NCI-H524 treated with DMSO at 0.1 percent for 48 hours (cell line): Measurements from ENCODE around the gene UBTF.
"Not testable (repeated sequence)": the region's sequence is repeated elsewhere in the genome, so short reads cannot be mapped to it uniquely, and the experiment has no call there.

Experiments
- DNase-seq: peaks from one replicate; lab custom pipeline; 2025; lab: John Stamatoyannopoulos, UW

The UBTF gene

DNA sequence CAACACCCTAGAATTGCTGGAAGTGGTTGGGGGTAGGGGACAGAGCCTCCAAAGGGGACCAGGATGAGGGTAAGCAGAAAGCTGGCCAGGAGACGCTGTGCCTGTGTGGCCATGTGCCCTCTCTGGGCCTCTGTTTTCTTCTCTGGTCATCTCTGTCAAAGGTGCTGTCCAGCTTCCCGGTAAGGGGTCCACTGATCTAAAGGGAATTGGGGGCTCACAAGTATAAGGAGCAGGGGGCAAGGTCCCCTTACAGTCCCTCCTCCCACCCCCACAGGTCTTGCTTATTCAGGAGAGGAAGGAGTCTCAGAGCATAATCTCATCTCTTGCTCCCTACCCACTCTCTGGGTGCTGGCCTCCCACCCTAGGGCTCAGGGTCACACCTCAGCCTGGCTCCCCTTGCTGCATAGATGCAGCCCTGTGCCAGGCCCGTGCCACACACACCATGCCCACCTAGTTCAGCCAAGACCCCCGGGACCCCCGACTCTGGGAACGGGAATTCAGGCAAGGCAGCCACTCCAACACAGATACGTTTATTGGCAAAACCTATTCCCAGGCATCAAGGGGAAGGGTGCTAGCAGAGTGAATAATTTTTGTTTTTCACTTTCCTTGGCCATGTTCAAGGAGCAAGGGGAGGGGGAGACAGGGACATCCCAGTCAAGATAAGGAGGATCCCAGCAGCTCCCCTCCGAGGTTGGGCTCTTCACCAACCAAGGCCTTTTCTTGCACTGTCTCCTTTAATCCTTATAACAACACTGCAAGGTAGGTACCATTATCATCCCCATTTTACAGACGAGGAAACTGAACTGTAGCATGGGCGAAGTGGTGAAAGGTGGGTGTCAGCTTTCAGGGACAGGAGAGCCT is 28.6 kb upstream of the UBTF start:
- DNase-seq, result no peak

DNA sequence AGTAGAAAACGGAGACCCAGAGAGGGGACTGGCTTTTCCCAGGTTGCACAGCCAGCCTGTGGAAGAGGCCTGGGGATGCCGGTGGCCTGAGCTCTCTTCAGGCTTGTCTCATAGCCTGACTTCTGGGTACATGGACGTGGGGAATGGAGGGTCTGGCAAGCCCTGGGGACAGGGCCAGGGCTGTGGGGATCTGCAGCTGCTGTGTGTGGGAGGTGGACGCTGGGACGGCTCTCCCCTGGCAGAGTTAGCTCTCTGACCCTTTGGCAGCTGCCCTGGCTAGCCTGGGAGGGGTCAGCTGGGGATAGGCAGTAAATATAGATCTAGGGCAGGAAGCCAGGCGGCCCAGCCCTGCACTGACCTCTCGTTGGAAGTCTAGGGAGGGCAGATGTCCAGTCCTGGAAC is 28.0 kb upstream of the UBTF start:
- DNase-seq, result no peak

DNA sequence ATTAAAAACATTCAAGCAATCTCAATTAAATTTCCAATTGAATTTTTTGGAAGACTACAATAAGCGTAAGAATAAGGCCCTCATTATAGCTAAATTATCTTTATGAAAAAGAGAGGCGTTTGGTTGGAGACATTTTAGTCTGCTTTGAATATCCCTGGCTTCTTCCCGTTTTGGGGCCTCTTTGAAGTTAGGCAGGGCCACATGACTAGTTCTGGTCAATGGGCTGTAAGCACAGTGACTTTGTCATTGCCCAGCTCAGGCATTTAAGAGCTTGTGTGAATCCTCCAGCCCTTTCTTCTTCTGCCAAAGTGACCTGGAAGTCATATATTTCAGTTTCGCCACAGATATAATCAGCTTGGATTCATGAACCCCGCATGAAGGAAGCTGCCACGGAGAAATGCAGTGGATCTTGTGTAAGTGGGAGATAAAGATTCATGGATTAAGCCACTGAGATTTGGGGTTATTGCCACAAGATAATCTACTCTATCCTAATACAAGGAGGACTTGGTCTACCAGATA is 21.7 kb upstream of the UBTF start:
- DNase-seq, result no peak

DNA sequence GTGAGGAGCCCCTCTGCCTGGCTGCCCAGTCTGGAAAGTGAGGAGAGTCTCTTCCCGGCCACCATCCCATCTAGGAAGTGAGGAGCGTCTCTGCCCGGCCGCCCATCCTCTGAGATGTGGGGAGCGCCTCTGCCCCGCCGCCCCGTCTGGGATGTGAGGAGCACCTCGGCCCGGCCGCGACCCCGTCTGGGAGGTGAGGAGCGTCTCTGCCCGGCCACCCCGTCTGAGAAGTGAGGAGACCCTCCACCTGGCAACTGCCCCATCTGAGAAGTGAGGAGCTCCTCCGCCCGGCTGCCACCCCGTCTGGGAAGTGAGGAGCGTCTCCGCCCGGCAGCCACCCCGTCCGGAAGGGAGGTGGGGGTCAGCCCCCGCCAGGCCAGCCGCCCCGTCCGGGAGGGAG is 18.4 kb upstream of the UBTF start:
- not testable (repeated sequence) for DNase-seq

DNA sequence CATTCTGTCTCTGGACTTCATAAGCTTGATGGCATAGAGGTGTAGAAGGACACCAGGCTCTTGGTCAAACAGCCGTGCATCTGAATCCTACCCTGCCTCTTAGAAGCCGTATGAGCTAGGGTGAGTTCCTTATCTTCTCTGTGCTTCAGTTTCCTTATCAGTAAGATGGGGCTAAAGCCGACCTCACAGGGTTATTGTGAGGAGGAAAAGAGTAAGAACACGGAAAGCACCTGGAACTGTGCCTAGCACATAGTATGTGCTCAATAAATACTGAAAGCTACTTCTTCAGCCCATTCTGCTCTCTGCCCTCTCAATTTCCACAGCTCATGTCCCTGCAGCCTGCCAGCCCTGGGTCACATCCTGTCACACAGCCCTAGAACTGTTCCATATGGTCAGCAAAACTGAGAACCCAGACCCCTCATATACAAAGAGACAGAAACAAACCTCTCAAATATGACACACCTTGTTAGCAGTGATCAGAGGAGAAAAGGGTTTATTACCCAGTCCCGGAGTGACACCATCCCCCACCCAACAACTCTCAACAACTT is 17.0 kb upstream of the UBTF start:
- no peak for DNase-seq

DNA sequence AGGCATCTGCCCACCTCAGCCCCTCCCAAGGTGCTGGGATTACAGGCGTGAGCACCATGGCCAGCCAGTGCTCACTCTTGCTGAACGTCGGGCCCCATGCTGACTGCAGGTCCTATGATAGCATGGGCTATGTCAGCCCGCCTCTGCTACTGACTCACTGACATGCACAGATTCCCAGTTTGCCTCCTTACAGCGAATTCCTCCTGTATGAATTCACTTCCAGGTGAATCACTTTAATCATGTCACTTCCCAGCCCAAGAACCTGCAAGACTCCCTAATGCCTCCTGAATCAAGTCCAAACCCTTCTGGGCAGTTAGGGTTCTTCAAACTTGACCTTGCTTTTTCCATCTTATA is 16.1 kb upstream of the UBTF start:
- no peak for DNase-seq

DNA sequence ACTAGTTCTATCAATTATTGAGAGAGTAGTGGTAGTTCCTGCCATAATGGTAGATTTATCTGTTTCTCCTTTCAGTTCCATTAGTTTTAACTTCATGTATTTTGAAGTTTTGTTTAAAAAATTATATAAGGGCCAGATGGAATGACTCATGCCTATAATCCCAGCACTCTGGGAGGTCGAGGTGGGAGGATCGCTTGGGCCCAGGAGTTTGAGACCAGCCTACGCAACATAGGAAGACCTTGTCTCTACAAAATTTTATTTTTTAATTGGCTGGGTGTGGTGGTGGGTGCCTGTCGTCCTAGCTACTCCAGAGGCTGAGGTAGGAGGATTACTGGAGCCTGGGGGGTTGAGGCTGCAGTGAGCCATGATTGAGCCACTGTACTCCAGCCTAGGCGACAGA is 14.1 kb upstream of the UBTF start:
- DNase-seq, result no peak

DNA sequence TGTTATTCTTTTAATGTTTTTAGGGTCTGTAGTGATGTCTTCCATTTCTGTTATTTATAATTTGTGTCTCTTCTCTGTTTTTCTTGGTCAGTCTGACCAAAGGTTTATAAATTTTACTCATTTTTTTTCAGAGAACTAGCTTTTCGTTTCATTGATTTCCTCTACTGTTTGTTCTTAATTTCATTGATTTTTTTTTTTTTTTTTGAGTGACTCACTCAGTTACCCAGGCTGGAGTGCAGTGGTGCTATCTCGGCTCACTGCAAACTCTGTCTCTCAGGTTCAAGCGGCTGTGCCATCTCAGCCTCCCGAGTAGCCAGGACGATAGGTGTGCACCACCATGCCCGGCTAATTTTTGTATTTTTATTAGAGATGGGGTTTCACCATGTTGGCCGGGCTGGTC is 12.6 kb upstream of the UBTF start:
- DNase-seq, result no peak

DNA sequence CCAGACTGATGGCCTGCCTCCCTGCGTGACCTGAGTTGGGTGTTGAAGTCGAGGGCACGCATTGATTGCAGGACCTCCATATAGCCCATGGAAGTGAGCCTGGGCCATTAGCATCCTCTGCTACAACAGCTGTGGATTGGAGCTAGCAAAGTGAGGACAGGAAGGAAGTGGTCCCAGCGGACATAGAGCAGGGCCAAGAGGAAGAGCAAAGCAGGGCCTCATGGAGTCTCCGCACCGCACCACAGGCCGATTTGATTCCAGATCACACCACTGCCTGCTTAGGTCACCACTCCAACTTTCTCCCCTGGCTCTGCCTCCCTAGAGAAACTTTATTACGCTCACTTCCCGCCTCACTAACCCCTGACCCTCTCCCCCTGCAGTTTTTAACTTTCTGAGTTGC is 10.7 kb upstream of the UBTF start:
- DNase-seq, result no peak

DNA sequence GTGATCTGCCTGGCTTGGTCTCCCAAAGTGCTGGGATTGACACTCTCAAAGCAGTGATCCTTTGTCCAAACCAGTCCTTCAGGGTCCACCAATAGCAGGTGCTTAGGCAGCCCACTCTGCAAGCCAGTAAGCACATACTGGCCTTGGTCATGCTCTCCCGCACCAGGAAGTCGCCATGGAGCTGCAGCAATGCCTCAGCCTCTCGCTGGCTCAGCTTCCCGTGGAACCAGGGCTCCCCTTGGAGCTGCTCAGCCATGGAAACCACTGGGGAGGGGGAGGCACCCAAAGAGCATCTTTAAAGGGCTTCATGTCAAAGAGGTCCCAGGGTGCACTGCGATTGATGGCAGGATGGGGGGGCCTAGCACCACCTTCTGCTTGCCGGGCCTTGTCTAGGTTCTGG is 9.6 kb upstream of the UBTF start:
- DNase-seq, result no peak

DNA sequence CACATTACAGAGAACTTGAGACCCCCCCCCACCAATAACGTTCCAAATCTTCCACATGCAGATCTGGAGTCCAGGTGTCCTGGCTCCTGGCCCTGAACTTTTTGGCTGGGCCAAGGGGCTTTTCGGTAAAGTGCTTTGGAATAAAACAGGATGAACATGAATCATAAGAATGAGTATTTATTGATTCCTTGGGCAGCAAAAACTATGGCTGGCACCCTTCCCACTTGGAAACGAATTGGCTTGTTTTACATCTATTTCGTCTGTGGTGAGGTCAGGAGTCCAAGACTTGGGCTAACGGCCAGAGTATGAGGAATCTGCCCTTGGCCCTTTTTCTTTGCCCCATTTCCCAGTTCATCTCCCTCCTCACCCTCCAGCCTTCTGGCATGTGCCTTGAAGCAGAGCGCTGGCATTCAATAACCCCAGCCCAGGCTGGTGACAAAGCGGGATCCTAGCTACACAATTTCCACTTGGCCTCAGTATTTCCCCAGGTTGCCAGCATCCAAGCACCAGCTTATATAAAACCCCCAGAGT is 4.1 kb upstream of the UBTF start:
- DNase-seq, result no peak

DNA sequence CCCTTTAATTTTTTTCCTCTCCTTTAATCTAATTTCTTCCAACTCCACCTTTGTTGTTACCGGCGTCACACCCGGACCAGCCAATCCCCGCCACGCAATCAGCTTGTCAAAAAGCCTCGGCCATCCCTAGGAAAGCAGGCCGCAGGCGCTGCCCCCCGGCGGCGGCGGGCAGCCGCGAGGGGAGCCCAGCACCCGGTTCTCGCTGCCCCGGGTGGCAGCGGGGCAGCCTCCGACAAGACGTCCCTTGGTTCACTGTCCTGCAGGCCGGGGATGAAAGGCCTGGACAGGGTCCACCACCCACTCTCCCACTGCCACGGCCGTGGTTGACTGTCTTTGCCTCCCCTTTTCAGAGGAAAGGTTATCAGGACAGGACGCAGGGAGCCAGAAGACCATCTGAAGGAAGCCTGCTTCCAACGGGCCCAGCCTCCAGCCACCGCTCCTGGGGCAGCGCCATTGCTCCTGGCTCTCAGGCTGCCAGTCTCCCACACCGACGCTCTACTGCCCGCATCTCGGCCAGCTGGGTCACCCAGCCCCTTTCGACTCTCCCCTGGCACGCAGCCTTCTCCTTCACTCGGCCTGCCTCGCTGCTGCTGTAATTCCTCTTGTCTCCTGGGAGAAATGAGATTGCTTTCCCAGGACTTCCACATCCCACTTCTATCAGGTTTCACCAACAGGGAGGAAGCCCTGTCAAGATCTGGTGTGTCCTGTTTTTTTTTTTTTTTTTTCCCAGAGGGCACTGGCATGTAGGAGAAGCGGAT is 2.8 kb upstream of the UBTF start:
- peak; percentile 67 for DNase-seq

DNA sequence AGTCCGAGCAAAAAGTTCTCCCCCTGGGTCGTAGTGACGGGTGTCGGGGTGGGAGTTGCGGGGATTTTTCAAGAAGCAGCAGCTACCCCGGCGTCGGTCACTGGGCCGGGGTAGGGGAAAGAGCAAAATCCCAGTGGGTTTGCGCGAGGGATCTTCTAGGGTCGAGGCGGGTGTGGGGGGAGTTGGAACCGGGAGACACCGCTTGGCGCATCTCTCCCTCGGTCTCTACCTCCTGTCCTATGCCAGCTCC is 2.3 kb upstream of the UBTF start:
- no peak for DNase-seq

DNA sequence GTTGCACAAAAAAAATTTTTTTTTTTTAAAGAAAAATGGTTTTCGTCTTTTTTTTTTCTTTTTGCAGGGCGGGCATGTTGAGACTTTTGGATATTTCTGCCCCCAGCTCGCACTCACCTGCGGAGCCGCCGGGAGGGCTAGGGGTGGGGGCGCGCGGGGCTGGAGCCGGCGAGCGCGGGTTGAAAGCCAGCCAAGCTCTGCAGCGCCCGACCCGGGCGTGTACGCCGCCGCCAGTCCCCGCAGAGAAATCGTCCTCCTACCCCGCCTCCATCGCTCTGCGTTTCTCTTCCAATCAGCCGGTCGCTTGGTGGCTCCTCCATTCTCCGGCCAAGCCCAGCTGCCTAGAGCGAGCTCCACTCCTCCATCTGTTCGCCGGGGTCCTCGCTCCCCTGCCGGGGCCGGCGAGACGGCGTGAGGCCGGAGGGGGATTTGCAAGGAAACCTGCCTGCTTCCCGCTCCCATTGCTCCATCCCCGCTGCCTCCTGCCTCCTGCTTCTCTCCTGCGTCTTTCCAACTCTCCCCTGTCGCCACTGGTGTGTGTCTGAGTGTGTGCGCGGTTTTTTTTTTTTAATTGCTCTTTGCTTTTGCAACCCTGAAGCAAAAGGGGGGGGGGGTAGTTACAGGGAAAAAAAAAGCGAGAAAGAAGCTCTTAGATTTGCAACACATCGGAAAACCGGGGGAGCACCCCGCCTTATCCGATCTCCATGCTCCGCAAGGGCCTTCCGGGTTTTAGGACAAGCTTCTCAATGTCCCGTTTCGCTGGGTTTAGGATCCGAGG is 1.8 kb upstream of the UBTF start:
- DNase-seq, result peak; percentile 27

DNA sequence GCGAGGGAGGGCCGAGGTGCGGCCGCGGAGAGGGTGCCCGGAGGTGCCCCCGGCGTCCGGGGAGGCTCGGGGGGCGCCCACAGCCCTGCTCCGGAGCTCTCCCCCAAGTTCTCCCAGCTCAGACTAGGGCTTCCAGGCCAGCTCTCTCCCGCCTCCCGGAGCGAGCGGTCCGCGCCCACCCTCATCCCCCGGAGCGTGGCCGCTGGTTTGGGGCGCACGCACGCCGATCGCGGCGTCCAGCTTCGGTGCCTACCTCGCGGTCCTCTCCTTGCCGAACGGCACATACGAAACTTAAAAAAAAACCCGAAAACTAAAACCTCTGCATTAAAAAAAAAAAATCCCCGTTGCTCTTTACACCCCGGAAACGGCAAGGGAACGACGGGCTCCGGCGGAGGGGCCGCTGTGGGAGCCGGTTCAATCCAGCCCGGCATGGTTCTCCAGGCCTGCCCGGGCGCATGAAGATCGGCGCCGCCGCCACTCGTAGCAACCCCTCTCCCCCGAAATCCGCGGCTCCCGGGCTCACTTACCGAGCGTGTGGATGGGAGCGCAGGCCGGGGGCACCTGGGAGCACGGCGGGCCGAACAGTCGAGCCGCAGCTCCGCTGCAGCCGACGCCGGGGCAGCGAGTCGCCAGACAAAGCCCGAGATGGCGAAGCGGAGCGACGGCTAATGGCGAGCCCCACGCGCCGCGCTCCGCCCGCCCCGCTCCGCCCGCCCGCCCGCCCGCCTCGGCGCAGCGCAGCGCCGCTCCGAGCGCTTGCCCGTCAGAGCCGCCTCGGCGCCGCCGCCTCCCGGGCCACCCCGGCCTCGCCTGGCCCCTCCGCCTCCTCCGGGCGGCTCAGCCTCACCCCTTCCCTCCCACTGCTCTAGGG is 973 bp upstream of the UBTF start:
- DNase-seq, result no peak

DNA sequence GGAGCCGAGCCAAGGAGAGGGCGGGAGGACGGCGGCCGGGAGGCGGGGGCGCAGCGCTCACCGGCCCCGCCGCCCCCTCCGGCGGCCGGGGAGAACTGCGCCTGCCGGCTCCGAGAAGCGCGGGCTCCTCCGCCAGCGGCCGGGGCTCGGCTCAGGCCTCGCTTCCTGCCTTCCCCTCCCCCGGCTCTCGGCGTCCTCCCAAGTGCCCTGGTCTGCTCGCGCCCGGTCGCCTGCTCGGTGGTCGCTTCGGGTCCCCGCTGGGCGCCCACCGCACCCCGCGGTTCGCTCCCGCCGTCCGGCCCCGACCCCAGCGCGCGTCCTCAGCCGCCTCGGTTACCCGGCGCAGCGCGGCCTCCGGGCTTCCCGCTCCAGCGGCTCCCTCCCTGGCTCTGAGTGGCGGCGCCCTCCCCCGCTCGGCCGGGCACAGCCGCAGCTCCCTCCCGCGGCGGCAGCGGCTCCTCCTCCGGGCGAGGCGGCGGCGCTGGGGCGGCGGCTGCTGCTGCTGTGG is 313 bp downstream of the UBTF start:
- DNase-seq, result no peak

DNA sequence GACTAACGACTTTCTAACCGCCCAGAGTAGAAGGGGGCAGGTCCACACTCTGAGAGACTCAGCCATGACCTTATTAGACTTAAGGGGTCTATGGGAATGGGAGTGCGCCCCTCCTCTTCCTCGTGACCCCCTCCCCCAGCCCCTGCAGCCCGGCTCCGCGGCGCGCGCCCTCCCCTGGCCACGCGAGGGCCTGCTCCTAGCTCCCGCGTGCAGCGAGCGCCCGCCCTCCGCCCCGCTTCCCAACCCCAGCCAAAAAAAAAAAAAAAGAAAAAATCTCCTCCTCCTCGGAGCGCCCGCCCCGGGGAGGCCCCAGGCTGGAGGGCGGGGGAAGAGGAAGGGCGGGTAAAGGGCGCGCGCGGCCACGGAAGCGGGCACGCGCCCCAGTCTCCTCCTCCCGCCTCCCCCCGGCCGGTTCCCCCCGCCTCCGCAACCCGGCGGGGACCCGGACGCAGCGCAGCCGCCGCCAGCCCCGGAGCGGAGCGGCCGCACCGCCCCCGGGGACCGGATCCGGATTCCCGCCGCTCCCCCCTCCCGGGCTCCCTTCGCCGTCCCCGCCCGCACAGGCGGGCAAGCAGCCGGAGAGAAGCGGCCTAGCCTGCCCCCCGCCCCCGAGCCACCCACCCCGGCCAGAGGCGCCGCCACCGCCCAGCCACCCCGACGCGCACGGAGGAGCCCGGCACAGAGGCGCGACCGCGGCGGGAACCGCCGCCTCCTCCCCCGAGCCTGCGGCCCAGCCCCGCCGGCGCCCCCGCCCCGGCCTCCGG is 949 bp downstream of the UBTF start:
- peak; percentile 46 for DNase-seq

DNA sequence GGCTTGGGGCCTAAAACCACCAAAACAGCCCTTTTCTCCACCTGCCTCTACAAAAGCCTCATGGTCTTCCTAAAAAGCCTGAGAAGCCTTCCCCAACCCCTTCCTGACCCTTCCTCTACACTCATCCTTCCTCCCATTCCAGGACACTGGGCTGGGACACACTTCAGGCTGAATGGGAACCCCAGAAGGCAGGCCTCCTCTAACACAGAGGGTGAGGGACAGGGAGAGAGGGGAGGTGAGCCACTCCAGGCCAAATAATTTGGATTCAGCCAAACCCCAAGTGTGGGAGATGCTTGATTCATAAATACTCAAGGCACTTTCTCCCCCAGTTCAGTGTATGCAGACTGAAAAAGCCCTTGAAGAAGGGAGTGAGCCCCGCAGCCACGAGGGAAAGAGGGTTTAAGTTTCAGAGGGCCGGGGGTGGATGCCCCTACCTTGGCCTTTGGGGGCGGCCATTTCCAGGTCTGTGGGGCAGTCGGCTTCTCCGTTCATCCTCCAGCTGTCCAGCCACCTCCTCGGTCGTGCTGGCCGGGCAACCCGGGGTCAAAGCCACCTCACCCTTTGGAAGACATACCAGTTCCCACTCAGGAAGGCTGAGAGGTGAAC is 1.6 kb downstream of the UBTF start:
- DNase-seq, result no peak

DNA sequence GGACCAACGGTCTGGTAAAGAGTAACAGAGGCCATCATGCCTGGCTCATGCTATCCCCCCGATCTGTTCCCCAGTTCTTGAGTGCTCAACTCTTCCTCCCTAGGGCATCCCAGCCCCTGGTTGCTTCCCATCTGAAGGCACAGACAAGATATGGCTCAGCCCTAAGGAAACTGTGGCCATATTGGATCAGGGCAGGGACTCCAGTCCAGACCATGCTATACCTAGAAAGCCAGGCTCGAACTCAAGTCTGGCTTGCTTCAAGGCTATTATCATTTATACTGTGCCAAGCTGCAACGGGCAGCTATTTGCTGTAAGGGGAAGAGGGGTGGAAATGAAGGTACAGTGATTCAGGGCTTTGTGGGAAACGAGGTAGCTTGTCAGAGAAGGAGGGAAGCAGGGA is 2.8 kb downstream of the UBTF start:
- no peak for DNase-seq

DNA sequence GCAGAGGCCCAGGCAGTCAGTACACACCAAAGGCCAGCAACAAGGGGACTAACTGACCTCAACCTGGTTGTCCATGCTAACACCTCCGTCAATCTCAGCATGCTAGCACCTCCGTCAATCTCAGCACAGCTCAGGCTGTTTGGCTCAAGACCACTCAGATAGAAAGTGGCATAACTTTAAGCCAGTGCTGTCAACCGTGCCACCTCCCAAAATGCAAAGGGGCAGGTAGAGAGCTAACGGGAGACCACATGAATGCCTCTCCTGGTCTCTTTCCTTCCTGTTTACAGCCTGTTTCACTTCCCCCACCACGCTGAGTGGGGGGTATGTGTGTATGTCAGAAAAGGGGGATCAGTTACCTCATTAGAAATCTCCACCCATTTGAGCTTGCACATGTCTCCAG is 3.3 kb downstream of the UBTF start:
- DNase-seq, result no peak
